Adrenal gland (tissue), 5 donors: ENCODE results near the gene MAS1L.

Experiments used
- CTCF ChIP-seq, 6 experiments: fragments of 450-650 bp in 4 of 6; fragments of 200-600 bp in 2 of 6; sonication (generic) in 1 of 6; IDR thresholded peaks; 1 replicate in 5 of 6; 2 replicates in 1 of 6; pipeline versions ENCODE4 v1.5.1 to v1.8.0; 2016 to 2021; ENCODE audit warnings: antibody characterized with exemption in 6 of 6, mild to moderate bottlenecking in 2 of 6, moderate library complexity in 1 of 6
- POLR2A ChIP-seq, 2 donors: fragments of 450-650 bp; IDR thresholded peaks; one replicate each; pipeline ENCODE4 v1.6.1; 2017; ENCODE audit warnings: antibody characterized with exemption in 2 of 2, mild to moderate bottlenecking in 2 of 2, moderate library complexity in 1 of 2
- donor health status: DM: no; HTN: no; CAD: no.

GRCh38 chr6:29491574-29491973 lies 3.8 kb upstream of the MAS1L start:
- TF ChIP-seq CTCF (IDR thresholded peaks at IDR 0.05) (no peak), POLR2A (IDR thresholded peaks at IDR 0.05) (no peak)
